ENCODE results near the gene APEH. TPM values are rescaled to one million over a fixed set of nuclear protein-coding genes. Genes with fewer than 3 reads are reported as not detected.

APEH gene
- total RNA-seq, 6 donors from 2014 or later, result 54.7 to 104 (median 92.8) TPM

GRCh38 chr3:49727154-49727923, 53.2 kb downstream of the APEH start:
- DNase-seq (peak in 1 of 2 donors; percentile 61), ATAC-seq (ENCODE audit: low FRiP score in 2 of 2) (no peak)
- no peak overlapping the region for H3K27ac ChIP-seq
- no peaks in the 10 kb centered on the region for H3K27me3 ChIP-seq
- H3K36me3 ChIP-seq, result peaks cover 19 to 73% (median 46%) of the 10 kb centered on the region in 4 donors
- 92 to 95% methylated on average over 13 to 19 of the region's 19 CpGs for WGBS, 2 donors
- peaks cover 15 to 23% (median 17%) of the 10 kb centered on the region in 4 donors for H3K4me1 ChIP-seq
- no peaks in the 10 kb centered on the region for H3K9me3 ChIP-seq
- no peak for TF ChIP-seq CTCF (IDR thresholded peaks at IDR 0.05)
- TF ChIP-seq EP300 (IDR thresholded peaks at IDR 0.05), result no peak
- no peak for TF ChIP-seq POLR2A (IDR thresholded peaks at IDR 0.05)
- no peak for TF ChIP-seq POLR2AphosphoS5 (IDR thresholded peaks at IDR 0.05)
- no peak overlapping the region for H3K4me3 ChIP-seq

DNA sequence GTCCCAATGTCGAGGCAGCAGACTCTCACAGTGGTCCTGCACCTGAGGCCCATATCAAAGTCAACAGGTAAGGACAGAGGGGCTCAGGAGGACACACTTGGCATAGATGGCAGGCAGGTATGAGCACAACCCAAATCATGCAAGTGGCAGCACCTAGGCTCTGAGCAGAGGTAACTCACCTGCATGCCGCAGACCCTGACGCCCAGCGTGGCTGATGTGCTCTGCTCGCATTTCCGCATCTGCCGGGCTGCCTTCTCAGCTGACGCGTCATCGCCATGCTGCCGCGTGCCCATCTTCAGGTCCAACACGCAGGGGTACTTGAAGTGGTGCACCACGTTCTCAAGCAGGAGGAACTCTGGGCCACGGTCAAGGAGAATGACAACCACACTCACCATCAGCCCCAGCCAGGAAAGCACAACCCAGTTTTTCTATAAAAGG, 53.8 kb downstream of the APEH start:
- ATAC-seq (ENCODE audit: low FRiP score in 2 of 2) (no peak), DNase-seq (peak in 1 of 2 donors; percentile 66)
- H3K27me3 ChIP-seq, result no peaks in the 10 kb centered on the region
- TF ChIP-seq POLR2AphosphoS5 (IDR thresholded peaks at IDR 0.05) (no peak), EP300 (IDR thresholded peaks at IDR 0.05) (no peak), POLR2A (IDR thresholded peaks at IDR 0.05) (no peak), CTCF (IDR thresholded peaks at IDR 0.05) (no peak)
- no peak overlapping the region for H3K27ac ChIP-seq
- H3K36me3 ChIP-seq, result peaks cover 21 to 74% (median 51%) of the 10 kb centered on the region in 4 donors
- no peaks in the 10 kb centered on the region for H3K9me3 ChIP-seq
- H3K4me1 ChIP-seq, result peaks cover 9 to 17% (median 11%) of the 10 kb centered on the region in 4 donors
- 96 to 97% methylated on average over 15 of the region's 15 CpGs for WGBS, 2 donors
- H3K4me3 ChIP-seq, result no peak overlapping the region

- WGBS, 2 donors, result 90 to 97% methylated on average over 4 of the region's 4 CpGs
- DNase-seq (no peak), ATAC-seq (ENCODE audit: low FRiP score in 2 of 2) (no peak)
- Histone ChIP-seq H3K27ac (no peak overlapping the region), H3K9me3 (no peaks in the 10 kb centered on the region), H3K4me1 (peaks cover 0 to 10% (median 3%) of the 10 kb centered on the region in 4 donors), H3K27me3 (no peaks in the 10 kb centered on the region), H3K4me3 (no peak overlapping the region), H3K36me3 (peaks cover 25 to 93% (median 62%) of the 10 kb centered on the region in 4 donors)
- no peak for TF ChIP-seq CTCF (IDR thresholded peaks at IDR 0.05)
- TF ChIP-seq POLR2AphosphoS5 (IDR thresholded peaks at IDR 0.05), result no peak
- no peak for TF ChIP-seq EP300 (IDR thresholded peaks at IDR 0.05)
- TF ChIP-seq POLR2A (IDR thresholded peaks at IDR 0.05), result no peak
Measured at GRCh38 chr3:49729966-49730609, 55.9 kb downstream of the APEH start.

GRCh38 chr3:49732597-49732996, 58.4 kb downstream of the APEH start:
- no peak overlapping the region for H3K27ac ChIP-seq
- H3K9me3 ChIP-seq, result no peaks in the 10 kb centered on the region
- peak in 1 of 2 donors; percentile 11 for ATAC-seq (ENCODE audit: low FRiP score in 2 of 2)
- peaks cover 0 to 7% (median 2%) of the 10 kb centered on the region in 4 donors for H3K4me1 ChIP-seq
- peaks cover 23 to 90% (median 62%) of the 10 kb centered on the region in 4 donors for H3K36me3 ChIP-seq
- TF ChIP-seq POLR2AphosphoS5 (IDR thresholded peaks at IDR 0.05), result no peak
- no peak for TF ChIP-seq EP300 (IDR thresholded peaks at IDR 0.05)
- TF ChIP-seq POLR2A (IDR thresholded peaks at IDR 0.05), result no peak
- no peak for TF ChIP-seq CTCF (IDR thresholded peaks at IDR 0.05)
- no peak for DNase-seq
- H3K27me3 ChIP-seq, result no peaks in the 10 kb centered on the region
- H3K4me3 ChIP-seq, result no peak overlapping the region
- WGBS, 2 donors, result 88 to 93% methylated on average over 10 to 11 of the region's 11 CpGs

Measured in upper lobe of left lung (tissue), 6 donors.